AG20443 (cell line): ENCODE data around the gene KCNK7.
A peak's percentile ranks its signal among the peaks of the same experiment; 100 is the strongest.
"Not testable (repeated sequence)": the region's sequence is repeated elsewhere in the genome, so short reads cannot be mapped to it uniquely, and the experiment has no call there.

Experiments used
- DNase-seq: peaks from one replicate; pipeline ENCODE4 v3.0.0; 2012; ENCODE audit warnings: low spot score, mixed read lengths

KCNK7 gene

DNA sequence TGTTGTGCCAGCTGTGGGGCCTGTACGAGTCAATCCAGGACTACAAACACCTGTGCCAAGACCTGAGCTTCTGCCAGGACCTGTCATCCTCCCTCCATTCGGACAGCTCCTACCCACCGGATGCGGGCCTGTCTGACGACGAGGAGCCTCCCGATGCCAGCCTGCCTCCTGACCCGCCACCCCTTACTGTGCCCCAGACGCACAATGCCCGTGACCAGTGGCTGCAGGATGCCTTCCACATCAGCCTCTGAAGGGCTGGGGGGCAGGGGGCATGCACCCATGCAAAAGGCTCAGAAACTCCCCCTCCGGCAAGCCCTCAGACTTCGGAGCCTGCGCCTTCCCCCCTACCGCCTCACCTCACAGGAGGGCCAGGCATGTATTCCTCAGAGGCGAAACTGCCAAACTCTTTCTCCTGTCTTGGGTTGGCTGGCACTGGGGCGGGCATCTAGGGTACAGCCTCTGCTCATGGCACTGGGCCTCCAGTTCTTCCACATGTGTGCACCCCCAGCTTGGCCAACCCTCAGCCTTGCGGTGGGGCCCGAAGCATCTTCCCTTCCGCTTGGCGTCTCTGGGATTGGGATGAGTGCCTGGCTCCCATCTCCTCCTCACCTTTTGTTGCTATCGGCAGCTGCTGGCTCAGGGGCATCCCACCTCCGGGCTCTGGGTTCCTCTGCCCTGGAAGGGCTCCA, 22.1 kb downstream of the KCNK7 start:
- DNase-seq = no peak

DNA sequence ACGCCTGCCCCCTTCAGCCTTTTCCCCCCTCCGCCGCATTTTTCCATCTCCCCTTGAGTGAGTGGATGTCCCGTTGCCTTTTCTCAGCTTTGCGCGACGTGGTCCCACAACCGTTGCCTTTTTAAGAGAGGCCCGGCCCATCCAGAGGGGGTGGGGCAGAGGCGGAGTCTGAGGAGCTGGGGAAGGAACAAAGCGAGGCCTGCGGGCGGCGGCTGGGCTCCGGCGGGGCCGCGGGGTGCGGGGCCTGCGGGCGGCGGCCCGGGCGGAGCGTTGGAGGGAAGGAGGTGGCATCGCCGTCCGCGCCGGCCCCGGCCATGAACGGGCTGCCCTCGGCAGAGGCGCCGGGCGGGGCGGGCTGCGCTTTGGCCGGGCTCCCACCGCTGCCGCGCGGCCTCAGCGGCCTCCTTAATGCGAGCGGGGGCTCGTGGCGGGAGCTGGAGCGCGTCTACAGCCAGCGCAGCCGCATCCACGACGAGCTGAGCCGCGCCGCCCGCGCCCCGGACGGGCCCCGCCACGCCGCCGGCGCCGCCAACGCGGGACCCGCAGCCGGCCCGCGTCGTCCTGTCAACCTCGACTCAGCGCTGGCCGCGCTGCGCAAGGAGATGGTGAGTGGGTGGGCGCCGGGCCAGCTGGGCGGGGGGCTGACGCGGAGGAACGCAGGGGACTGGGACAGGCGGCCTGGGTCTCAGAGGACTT, 23.1 kb downstream of the KCNK7 start, which contains the start of gene FAM89B:
TSS of gene FAM89B (plus strand) at position 183 of the 696 bp plus-strand sequence. CDS start at position 315, 132 bp downstream.
- DNase-seq = peak; percentile 86

DNA sequence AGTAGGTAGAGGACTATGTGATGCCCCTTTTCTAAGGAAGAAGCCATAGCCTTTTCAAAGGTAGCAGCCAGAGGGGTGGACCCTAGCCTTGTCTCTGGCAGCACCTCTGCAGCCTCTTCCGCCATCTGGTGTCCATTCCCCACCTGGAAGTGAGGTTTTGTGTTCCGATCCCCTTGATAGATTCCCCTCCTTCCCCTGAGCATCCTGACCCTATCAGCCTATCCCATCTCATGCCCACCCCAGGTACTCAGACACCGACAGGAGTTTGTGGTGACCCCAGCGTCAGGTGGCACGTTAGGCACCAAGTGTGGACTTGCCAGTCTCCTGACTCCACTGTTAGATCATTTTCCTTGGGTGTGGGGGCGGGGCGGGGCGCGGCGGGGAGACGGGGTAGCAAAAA, 23.7 kb downstream of the KCNK7 start:
- DNase-seq = no peak

DNA sequence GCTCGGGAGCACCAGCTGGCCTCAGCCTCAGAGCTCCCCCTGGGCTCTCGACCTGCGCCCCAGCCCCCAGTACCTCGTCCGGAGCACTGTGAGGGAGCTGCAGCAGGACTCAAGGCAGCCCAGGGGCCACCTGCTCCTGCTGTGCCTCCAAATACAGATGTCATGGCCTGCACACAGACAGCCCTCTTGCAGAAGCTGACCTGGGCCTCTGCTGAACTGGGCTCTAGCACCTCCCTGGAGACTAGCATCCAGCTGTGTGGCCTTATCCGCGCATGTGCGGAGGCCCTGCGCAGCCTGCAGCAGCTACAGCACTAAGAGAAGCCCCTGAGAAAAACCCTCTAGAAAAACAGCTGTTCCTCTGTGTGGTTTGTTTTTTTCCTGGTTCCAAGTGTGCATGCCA, 24.2 kb downstream of the KCNK7 start:
- DNase-seq = no peak

DNA sequence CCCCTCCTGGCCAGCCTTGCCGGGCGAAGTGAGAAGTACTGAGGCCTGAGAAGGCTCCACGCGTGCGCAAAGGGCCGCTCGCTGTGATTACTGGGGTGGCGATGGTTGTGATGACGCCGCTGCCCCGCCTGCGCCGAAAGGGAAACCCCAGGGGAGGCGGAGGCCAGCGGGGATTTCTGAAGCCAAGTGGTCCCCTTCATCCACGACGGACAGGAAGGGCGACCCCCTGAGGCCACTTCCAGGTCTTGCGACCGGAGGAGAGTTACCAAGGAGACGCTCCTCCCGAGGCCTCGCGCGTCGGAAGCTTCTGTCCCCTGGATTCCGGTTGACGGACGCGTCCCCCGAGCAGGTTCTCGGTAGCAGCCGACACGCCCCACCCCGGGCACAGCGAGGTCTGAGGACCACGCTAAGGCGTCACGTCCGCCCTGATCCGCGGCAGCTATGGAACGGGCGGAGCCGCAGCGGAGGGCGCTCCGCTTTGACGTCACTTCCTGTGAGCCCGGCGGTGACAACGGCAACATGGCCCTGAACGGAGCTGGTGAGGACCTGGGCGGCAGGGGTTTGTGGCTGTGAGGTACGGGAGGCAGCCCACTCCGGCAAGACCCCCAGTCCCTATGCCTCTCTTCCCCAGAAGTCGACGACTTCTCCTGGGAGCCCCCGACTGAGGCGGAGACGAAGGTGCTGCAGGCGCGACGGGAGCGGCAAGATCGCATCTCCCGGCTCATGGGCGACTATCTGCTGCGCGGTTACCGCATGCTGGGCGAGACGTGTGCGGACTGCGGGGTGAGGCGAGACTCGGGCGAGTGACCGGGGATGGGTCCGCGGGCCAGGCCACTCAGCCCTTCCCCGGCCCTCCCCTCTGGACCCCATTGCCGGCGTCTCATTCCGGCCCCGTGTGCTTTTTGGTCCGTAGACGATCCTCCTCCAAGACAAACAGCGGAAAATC, 25.4 kb downstream of the KCNK7 start, which contains the start of gene ZNRD2:
TSS of gene ZNRD2 (plus strand) at position 505 of the 946 bp plus-strand sequence. CDS start at position 520, 15 bp downstream.
- DNase-seq = peak; percentile 96

DNA sequence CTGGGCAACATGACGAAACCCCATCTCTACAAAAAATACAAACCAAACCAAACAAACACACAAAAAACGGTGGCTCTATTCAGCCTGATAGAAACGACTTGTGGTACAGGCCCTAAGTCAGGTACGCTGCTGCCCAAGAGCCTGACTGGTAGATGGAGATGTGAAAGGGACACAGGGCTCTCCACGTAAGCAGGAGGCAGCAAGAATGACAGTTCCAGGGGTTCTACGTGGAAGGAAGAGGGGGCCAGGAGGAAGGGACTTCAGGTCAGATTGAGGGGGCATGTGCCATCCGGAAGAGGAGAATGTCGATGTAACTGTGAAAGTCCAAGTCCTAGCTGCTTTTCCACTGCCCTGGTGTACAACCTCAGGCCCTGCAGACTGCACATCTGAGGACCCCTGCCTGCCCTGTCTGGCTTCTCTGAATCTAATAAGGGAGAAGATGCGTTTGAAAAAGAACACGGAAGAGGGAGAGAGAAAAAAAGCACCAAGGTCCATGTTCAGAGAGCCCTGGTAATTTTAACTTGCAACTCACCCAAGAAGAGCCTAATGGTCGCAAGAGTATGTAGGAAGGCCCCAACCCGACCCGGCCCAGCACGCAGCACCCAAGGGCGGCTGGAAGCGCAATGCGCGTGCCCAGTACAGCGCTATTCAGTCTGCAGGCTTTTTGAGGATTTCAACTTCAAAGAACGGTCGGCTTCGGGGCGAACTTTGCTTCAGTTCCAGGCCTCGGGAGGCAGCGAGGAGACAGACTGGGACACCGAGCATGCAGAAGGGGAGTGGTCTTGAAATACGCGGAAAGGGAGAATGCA, 26.2 kb downstream of the KCNK7 start:
- DNase-seq = no peak

DNA sequence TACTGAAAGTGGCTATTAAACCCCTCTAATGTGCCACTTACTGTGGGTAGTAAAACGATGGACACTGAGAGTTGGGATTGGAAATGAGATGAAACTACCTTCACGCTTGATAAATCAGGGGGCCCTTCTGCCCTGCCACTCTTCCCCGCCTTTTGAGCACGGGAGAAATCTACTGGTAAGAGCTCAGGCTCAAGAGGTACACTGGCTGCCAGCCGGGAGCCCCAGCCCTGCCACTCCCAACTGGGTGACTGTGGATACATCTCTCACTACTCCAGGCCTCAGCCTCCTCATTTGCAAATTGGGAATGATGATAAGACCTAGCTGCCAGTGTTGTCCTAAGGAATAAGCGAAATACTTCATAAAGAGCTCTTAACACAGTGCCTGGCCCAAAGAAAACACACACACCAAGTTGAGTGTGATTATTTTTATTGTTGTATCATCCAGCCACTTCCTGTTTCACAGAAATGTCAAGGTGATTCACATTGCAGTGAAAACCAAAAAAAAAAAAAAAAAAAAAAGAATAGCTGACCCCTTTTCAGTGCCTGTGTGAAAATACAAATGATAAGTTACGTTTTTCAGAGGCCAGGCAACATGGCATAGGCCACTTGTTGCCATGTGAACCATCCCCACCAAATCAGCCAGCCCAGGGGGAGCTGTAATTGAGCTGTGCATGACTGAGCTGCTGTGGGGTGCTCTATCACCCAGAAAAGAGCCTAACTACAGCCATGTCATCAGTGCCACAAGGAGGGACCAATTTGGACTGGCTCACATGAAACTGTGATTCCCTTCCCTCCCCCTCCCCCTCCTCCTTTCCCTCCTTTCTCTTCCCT, 29.8 kb downstream of the KCNK7 start:
- DNase-seq = no peak

DNA sequence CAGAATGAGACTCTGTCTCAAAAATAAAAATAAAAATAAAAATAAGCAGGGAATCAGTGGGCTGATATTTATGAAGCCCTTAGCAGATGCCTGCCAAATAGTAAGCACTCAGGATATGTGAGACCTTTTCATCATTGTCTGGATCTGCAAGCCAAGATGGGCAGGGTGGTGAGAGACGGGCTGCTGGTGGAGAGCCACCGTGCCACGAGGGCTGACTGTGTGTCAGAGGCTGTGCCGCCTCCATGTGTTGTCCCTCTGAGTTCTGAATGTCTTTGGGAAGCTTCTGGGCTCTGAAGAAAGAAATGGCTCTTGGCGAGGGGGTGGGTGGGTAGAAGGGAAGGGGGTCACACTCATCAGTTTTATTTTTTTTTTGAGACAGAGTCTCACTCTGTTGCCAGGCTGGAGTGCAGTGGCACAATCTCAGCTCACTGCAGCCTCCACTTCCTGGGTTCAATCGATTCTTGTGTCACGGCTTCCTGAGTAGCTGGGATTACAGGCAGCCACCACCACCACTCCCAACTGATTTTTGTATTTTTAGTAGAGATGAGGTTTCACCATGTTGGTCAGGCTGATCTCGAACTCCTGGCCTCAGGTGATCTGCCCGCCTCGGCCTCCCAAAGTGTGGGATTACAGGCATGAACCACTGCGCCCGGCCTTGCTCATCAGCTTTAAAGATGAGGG, 30.6 kb downstream of the KCNK7 start:
- DNase-seq = not testable (repeated sequence)

DNA sequence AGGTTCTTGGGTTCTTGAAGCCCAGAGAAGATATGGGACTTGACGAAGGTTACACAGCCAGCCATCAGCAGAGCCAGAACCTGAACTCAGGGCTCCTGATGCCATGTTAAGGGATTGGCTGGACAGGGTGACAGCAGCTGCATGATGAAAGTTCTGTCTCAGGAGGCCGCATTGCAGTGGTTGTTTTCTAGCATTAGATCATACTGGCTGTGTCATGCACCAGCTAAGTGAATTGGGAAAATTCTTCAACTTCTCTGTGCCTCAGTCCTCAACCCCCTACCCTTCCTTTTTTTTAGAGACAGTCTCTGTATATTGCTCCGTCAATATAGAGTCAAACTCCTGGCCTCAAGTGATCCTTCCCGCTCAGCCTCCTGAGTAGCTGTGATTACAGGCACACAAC, 32.0 kb downstream of the KCNK7 start:
- DNase-seq = no peak

DNA sequence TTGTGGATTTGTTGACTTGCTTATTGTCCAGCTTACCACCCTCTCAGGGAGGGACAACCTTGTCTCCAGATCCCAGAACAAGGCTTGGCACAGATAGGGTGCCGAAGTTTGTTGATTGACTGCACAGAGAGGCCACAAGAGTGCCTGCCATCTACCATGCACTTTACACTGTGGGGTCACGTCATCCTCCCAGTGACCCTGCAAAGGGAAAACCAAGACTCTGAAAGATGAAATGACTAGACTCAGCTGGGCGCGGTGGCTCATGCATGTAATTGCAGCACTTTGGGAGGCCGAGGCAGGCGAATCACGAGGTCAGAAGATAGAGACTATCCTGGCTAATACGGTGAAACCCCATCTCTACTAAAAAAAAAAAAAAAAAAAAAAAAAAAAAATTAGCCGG, 32.8 kb downstream of the KCNK7 start:
- no peak for DNase-seq

DNA sequence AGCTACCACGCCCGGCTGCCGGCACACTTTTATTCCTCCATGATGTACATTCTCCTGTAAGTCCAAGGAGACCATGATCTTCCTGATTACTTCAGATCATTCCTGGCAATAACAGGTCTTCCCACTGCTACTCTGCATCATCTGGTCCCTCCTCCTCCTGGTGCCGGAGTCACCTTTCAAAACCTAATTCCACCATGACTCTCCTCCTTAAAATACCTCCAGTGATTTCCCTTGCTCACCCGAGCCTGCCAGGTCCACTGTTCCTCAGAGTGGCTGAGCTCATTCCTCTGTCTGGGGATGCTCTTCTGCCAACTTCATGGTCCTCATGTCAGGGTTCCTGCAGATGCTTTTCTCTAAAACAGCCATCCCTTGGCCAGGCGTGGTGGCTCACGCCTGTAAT, 33.6 kb downstream of the KCNK7 start:
- no peak for DNase-seq

DNA sequence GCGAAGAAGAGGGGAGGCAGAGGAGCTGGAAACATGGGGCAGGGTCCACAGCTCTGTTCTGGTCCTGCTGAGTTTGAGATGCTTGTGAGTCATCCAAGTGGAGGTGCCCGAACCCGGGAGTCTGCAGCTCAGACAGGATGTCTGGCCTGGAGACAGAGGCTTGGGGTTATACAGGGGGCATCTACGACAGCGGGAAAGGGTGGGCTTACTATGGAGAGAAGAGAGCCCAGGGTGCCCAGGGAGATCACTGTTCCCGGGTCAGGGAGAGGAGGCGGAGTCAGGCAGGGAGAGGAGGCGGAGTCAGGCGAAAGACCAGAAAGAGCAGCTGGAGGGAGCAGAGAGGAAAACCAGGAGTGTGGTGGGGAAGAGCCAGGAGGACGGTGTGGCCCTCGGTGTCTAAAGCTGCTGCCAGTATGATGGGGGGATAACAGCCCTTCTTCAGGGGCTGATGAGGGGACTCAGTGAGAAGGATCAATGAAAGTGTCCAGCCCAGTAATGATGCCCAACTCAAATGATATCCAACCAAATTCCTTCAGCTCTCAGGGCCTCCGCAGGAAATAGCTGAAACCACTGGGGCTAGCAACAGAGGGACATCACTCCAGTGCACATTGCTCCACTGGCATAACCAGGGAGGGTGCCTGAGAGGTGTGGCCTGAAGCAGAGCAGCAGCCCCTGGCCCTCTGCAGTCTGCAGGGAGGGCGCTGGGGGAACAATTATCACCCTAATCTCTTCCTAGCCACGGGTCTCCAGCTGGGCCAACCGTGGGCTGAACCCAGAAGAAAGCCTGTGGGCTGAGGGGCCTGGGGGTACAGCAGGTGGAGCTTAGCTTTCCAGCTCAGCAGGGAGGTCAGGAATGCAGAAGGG, 34.8 kb downstream of the KCNK7 start:
- DNase-seq = no peak

DNA sequence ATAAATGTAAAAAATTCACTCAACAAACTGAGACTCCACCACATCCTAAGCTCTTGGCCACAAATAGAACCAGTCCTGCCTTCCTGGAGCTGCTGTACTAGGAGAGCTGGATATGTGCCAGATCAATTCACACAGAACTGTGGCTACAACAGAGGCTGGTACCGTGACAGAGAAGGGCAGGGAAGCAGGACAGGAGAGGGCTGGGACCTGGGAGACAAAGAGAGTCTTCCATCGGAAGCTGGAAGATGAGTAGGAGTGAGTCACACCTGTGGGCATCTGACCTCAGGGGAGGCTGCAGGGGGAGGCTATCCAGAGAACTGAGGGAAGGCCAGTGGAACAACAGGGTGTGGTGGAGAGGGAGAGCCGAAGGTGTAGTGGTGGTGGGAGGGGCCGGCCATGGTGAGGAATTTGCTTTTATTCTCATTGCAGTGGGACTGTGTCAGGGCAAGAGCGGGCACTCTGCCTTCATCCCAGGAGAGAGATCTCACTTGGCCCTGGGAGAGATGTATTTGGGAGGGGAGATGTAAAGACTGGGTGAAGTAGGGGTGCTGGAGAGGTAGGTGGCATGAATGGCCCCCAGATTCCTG, 35.6 kb downstream of the KCNK7 start:
- DNase-seq = no peak

DNA sequence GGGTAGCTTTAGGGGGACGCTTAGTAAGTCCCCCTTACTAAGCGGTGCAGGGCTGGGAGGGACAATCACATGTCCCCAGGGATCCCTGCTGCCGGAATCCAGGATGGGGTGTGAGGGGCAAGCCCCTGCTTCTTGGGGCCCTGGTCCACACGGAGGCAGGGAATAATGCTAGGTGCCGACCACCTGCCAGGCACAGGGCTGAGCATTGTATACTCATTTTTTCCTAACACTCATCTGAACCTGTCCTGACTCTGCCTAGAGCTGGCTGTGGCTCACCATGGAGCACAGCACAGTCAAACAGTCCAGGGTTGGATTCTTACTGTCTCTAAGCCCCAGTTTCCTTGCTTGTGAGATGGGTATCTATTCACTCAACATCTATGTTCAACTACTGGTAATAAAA, 36.1 kb downstream of the KCNK7 start:
- DNase-seq = no peak

DNA sequence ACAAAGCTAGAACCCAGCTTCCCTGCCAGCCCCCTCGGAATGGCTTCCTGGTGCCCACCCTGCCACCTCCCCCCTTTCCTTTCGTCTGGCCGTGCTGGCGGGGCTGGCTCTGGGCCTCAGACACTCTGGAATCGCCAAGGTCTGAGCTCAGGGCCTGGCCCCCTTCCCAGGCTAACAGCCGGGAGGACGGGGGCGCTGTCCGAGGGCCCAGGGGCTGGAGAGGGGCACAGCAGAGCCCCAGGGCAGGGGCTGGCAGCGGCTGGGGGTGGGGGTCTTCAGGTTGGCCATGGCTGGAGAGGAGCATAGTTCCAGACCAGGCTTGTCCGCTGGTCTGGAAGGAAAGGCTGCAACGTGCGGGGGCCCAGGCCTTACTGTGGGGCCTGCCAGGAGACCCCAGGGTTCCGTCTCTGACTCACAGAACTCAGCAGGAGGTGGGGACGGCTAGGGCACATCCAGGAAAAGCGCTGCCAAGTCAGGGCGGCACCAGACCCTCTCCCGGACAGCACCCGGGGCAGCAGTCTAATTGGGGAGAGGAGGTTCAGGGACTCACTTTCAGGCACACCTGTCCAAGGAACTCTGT, 36.6 kb downstream of the KCNK7 start:
- DNase-seq = peak; percentile 67

DNA sequence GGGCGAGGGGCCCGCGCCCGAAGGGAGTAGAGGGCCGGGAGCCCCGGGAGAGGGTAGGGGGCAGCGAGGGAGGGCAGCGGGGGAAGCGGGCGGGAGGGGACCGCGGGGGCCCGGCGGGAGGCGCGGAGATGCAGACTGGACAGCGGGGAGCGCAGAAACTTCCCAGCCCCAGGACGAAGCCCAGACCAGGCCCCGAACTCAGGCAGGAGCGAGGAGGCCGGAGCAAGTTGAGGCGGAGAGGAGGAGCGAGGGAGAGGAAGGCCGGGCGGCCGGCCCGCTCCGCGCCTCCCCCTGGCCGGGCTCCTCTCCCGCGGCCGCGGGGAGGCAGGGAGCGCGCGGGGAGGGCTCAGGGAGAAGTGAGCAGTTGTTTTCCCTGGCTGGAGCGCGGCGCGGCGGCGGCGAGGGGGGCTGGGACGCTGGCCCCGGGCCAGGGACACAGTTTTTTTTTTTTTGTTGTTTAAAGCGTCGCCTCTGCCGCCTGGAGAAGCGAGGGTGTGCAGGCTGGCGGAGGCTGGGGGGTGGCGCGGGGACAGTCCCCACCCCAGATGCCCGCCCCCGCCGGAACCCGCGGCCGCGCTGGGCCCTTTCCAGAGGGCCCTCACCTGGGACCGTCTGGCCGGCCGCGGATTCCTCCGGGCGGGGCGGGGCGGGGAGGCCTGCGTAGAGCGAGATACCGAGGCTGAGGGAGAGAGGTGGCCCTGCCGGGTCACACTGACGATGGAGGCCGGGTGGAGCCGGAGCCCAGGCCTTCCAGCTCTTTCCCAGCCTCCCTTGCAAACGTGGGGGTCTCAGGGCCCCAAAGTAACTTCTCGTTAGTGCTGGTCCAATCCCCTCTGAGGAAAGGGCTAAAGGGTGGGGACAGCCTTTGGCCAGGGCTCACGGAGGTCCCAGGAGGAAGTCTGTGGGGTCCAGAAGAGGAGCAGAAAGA, 37.3 kb downstream of the KCNK7 start, which contains the start of gene LTBP3:
TSS of gene LTBP3 (minus strand) at position 358 of the 928 bp plus-strand sequence. CDS start 400 bp downstream, outside the sequence.
- DNase-seq = peak; percentile 92
